ENCODE data around the gene SLC27A5.
"Not testable (repeated sequence)": the region's sequence is repeated elsewhere in the genome, so short reads cannot be mapped to it uniquely, and the experiment has no call there.

SLC27A5 gene

GRCh38 chr19:58451358-58452101 lies 60.3 kb downstream of the SLC27A5 start, which contains the start of gene ZNF324B:
ZNF324B (plus strand) TSS chr19:58451622; CDS start chr19:58453702, 2,080 bp downstream.
- Histone ChIP-seq H3K27me3 (ENCODE audit: insufficient read depth, insufficient read length) (peaks cover 37% of the 10 kb centered on the region), H3K4me1 (ENCODE audit: insufficient read depth, insufficient read length) (no peaks in the 10 kb centered on the region), H3K9me3 (ENCODE audit: insufficient read depth, low read length) (peaks cover 30% of the 10 kb centered on the region), H3K9ac (ENCODE audit: insufficient read length, low read depth) (peak within 1 kb of the TSS; percentile 82), H3K36me3 (ENCODE audit: insufficient read depth, insufficient read length, low read length) (peaks cover 14% of the 10 kb centered on the region), H3K4me3 (ENCODE audit: insufficient read length, low read depth) (peak within 1 kb of the TSS; percentile 70)
- TF ChIP-seq YY1 (IDR thresholded peaks at IDR 0.05; ENCODE audit: insufficient read depth, insufficient read length) (no peak), ZNF274 (IDR thresholded peaks at IDR 0.05; ENCODE audit: low read depth, low read length) (no peak), SUZ12 (IDR thresholded peaks at IDR 0.05; ENCODE audit: extremely low read depth, insufficient read depth, insufficient read length) (no peak)
- peak; percentile 91 for DNase-seq (ENCODE audit: low read depth, low spot score)

GRCh38 chr19:58450856-58451357 lies 60.9 kb downstream of the SLC27A5 start:
- peak overlapping the region; percentile 56 for H3K9ac ChIP-seq (ENCODE audit: insufficient read length, low read depth)
- peaks cover 37% of the 10 kb centered on the region for H3K27me3 ChIP-seq (ENCODE audit: insufficient read depth, insufficient read length)
- H3K36me3 ChIP-seq (ENCODE audit: insufficient read depth, insufficient read length, low read length) = peaks cover 10% of the 10 kb centered on the region
- DNase-seq (ENCODE audit: low read depth, low spot score) = no peak
- H3K9me3 ChIP-seq (ENCODE audit: insufficient read depth, low read length) = peaks cover 30% of the 10 kb centered on the region
- H3K4me1 ChIP-seq (ENCODE audit: insufficient read depth, insufficient read length) = no peaks in the 10 kb centered on the region
- no peak for TF ChIP-seq ZNF274 (IDR thresholded peaks at IDR 0.05; ENCODE audit: low read depth, low read length)
- no peak for TF ChIP-seq YY1 (IDR thresholded peaks at IDR 0.05; ENCODE audit: insufficient read depth, insufficient read length)
- no peak for TF ChIP-seq SUZ12 (IDR thresholded peaks at IDR 0.05; ENCODE audit: extremely low read depth, insufficient read depth, insufficient read length)
- peak overlapping the region; percentile 70 for H3K4me3 ChIP-seq (ENCODE audit: insufficient read length, low read depth)

GRCh38 chr19:58449980-58450379 lies 61.8 kb downstream of the SLC27A5 start:
- H3K9me3 ChIP-seq (ENCODE audit: insufficient read depth, low read length) = peaks cover 30% of the 10 kb centered on the region
- peaks cover 10% of the 10 kb centered on the region for H3K36me3 ChIP-seq (ENCODE audit: insufficient read depth, insufficient read length, low read length)
- not testable (repeated sequence) for H3K9ac ChIP-seq (ENCODE audit: insufficient read length, low read depth); H3K4me1 ChIP-seq (ENCODE audit: insufficient read depth, insufficient read length); H3K4me3 ChIP-seq (ENCODE audit: insufficient read length, low read depth); DNase-seq (ENCODE audit: low read depth, low spot score)
- H3K27me3 ChIP-seq (ENCODE audit: insufficient read depth, insufficient read length) = peaks cover 37% of the 10 kb centered on the region

- not testable (repeated sequence) for DNase-seq (ENCODE audit: low read depth, low spot score); H3K4me1 ChIP-seq (ENCODE audit: insufficient read depth, insufficient read length); H3K4me3 ChIP-seq (ENCODE audit: insufficient read length, low read depth); H3K9ac ChIP-seq (ENCODE audit: insufficient read length, low read depth); H3K36me3 ChIP-seq (ENCODE audit: insufficient read depth, insufficient read length, low read length)
- Histone ChIP-seq H3K27me3 (ENCODE audit: insufficient read depth, insufficient read length) (peaks cover 37% of the 10 kb centered on the region), H3K9me3 (ENCODE audit: insufficient read depth, low read length) (peaks cover 30% of the 10 kb centered on the region)
Measured at GRCh38 chr19:58448860-58449259, 62.9 kb downstream of the SLC27A5 start.

Data from NT2/D1 (cell line).